ENCODE results near the gene REPIN1. TPM values are rescaled to one million over a fixed set of nuclear protein-coding genes. Genes with fewer than 3 reads are reported as not detected.

The REPIN1 gene
- total RNA-seq, 1 donor from 2014 or later: 148 TPM

DNA sequence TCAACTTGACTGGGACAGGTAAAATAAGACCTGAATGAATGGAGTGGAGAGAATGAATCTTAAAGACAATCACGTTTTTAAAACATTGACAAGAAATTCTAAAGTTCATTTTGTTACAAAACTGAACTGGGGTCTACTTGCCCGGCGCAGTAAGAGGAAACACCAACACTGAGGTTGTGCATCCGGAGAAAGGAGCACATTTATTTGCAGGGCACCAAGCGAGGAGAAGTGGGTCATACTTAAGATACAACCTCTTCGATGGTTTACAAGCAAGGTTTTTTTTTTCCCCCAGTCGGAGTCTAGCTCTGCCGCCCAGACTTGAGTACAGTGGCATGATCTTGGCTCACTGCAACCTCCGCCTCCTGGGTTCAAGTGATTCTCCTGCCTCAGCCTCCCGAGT lies 3.4 kb upstream of the REPIN1 start:
- no peak overlapping the region for H3K27ac Mint-ChIP-seq
- H3K4me3 Mint-ChIP-seq (ENCODE audit: low read depth): no peak overlapping the region
- no peak for DNase-seq (ENCODE audit: low spot score, unreplicated experiment)
- H3K4me1 Mint-ChIP-seq (ENCODE audit: low read depth): peaks cover 17% of the 10 kb centered on the region
- H3K9me3 Mint-ChIP-seq (ENCODE audit: low read depth): no peaks in the 10 kb centered on the region
- H3K27me3 Mint-ChIP-seq: peaks cover 14% of the 10 kb centered on the region
- TF ChIP-seq, protein P1, sequence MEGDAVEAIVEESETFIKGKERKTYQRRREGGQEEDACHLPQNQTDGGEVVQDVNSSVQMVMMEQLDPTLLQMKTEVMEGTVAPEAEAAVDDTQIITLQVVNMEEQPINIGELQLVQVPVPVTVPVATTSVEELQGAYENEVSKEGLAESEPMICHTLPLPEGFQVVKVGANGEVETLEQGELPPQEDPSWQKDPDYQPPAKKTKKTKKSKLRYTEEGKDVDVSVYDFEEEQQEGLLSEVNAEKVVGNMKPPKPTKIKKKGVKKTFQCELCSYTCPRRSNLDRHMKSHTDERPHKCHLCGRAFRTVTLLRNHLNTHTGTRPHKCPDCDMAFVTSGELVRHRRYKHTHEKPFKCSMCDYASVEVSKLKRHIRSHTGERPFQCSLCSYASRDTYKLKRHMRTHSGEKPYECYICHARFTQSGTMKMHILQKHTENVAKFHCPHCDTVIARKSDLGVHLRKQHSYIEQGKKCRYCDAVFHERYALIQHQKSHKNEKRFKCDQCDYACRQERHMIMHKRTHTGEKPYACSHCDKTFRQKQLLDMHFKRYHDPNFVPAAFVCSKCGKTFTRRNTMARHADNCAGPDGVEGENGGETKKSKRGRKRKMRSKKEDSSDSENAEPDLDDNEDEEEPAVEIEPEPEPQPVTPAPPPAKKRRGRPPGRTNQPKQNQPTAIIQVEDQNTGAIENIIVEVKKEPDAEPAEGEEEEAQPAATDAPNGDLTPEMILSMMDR (IDR thresholded peaks at IDR 0.05; ENCODE audit: unreplicated experiment): no peak
- H3K36me3 Mint-ChIP-seq (ENCODE audit: insufficient read depth): no peaks in the 10 kb centered on the region

DNA sequence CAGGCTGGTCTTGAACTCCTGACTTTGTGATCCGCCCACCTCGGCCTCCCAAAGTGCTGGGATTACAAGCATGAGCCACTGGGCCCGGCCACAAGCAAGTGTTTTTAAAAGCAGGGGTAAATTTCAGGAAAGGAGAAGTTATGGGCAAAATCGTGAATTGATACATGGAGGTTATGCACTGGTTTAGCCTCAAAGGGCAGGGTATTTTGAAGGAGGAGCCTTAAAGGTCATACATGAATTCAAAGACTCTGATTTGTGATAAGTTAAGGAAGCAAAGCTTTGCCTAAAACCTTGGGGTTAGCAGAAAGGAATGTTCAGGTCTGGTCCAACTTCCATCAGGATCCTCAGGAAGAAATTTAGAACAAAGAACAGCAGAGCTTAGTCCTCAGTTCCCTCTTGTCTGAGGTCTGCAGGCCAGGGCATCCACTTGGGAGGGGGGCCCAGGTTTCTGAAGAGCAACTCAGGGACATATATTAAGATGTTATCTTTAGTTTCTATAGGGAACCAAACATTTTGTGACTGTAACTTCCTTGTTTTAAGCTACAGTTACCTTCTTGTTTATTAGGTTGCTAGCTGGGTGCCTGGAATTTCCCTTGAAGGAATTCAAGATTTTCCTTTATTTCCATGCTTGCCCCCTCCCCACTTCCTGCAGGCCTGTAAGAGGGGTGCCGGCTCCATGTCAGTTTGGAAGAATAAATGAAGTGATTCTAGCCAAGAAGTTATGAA lies 2.8 kb upstream of the REPIN1 start:
- DNase-seq (ENCODE audit: low spot score, unreplicated experiment): no peak

GRCh38 chr7:150367677-150368095 lies 936 bp upstream of the REPIN1 start:
- peak overlapping the region; percentile 77 for H3K4me3 Mint-ChIP-seq (ENCODE audit: low read depth)
- H3K36me3 Mint-ChIP-seq (ENCODE audit: insufficient read depth): peaks cover 4% of the 10 kb centered on the region
- H3K4me1 Mint-ChIP-seq (ENCODE audit: low read depth): peaks cover 23% of the 10 kb centered on the region
- H3K9me3 Mint-ChIP-seq (ENCODE audit: low read depth): no peaks in the 10 kb centered on the region
- DNase-seq (ENCODE audit: low spot score, unreplicated experiment): no peak
- peak overlapping the region; percentile 99 for H3K27ac Mint-ChIP-seq
- TF ChIP-seq, protein P1 (IDR thresholded peaks at IDR 0.05; ENCODE audit: unreplicated experiment): no peak
- peaks cover 5% of the 10 kb centered on the region for H3K27me3 Mint-ChIP-seq

More for the DNA sequence above, 2.8 kb upstream of the REPIN1 start:
- peaks cover 23% of the 10 kb centered on the region for H3K4me1 Mint-ChIP-seq (ENCODE audit: low read depth)
- TF ChIP-seq, protein P1 (IDR thresholded peaks at IDR 0.05; ENCODE audit: unreplicated experiment): no peak
- no peaks in the 10 kb centered on the region for H3K9me3 Mint-ChIP-seq (ENCODE audit: low read depth)
- H3K27ac Mint-ChIP-seq: no peak overlapping the region
- peaks cover 4% of the 10 kb centered on the region for H3K36me3 Mint-ChIP-seq (ENCODE audit: insufficient read depth)
- H3K27me3 Mint-ChIP-seq: peaks cover 14% of the 10 kb centered on the region
- no peak overlapping the region for H3K4me3 Mint-ChIP-seq (ENCODE audit: low read depth)

- Mint-ChIP-seq H3K4me3 (ENCODE audit: low read depth) (peak overlapping the region; percentile 98), H3K27ac (peak overlapping the region; percentile 100), H3K36me3 (ENCODE audit: insufficient read depth) (peaks cover 8% of the 10 kb centered on the region), H3K9me3 (ENCODE audit: low read depth) (no peaks in the 10 kb centered on the region), H3K4me1 (ENCODE audit: low read depth) (peaks cover 23% of the 10 kb centered on the region), H3K27me3 (no peaks in the 10 kb centered on the region)
- TF ChIP-seq, protein P1 (IDR thresholded peaks at IDR 0.05; ENCODE audit: unreplicated experiment): no peak
- DNase-seq (ENCODE audit: low spot score, unreplicated experiment): peak; percentile 65
These were observed 494 bp downstream of the REPIN1 start for GRCh38 chr7:150368884-150369747.

GRCh38 chr7:150369748-150370501 lies 1.3 kb downstream of the REPIN1 start:
- Mint-ChIP-seq H3K4me1 (ENCODE audit: low read depth) (peaks cover 23% of the 10 kb centered on the region), H3K36me3 (ENCODE audit: insufficient read depth) (peaks cover 14% of the 10 kb centered on the region), H3K9me3 (ENCODE audit: low read depth) (no peaks in the 10 kb centered on the region), H3K27ac (peak overlapping the region; percentile 100), H3K4me3 (ENCODE audit: low read depth) (peak overlapping the region; percentile 98), H3K27me3 (no peaks in the 10 kb centered on the region)
- TF ChIP-seq, protein P1 (IDR thresholded peaks at IDR 0.05; ENCODE audit: unreplicated experiment): no peak
- no peak for DNase-seq (ENCODE audit: low spot score, unreplicated experiment)
